ENCODE data around the gene SYT13. TPM values are rescaled to one million over a fixed set of nuclear protein-coding genes. Genes with fewer than 3 reads are reported as not detected.

Gene SYT13
- total RNA-seq, 1 donor from 2014 or later = not detected

- H3K4me1 ChIP-seq = no peaks in the 10 kb centered on the region
- H3K27ac ChIP-seq = no peak overlapping the region
- TF ChIP-seq, protein P1, sequence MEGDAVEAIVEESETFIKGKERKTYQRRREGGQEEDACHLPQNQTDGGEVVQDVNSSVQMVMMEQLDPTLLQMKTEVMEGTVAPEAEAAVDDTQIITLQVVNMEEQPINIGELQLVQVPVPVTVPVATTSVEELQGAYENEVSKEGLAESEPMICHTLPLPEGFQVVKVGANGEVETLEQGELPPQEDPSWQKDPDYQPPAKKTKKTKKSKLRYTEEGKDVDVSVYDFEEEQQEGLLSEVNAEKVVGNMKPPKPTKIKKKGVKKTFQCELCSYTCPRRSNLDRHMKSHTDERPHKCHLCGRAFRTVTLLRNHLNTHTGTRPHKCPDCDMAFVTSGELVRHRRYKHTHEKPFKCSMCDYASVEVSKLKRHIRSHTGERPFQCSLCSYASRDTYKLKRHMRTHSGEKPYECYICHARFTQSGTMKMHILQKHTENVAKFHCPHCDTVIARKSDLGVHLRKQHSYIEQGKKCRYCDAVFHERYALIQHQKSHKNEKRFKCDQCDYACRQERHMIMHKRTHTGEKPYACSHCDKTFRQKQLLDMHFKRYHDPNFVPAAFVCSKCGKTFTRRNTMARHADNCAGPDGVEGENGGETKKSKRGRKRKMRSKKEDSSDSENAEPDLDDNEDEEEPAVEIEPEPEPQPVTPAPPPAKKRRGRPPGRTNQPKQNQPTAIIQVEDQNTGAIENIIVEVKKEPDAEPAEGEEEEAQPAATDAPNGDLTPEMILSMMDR (IDR thresholded peaks at IDR 0.05) = no peak
- no peaks in the 10 kb centered on the region for H3K36me3 ChIP-seq
- H3K9me3 ChIP-seq = no peaks in the 10 kb centered on the region
- H3K27me3 ChIP-seq = no peaks in the 10 kb centered on the region
- no peak for DNase-seq (ENCODE audit: low spot score in 2 of 2)
- intact Hi-C loops (cut with DNase I) = no loop called here
- H3K4me3 ChIP-seq = no peak overlapping the region
Measured at GRCh38 chr11:45266676-45267020, 19.5 kb downstream of the SYT13 start.

DNA sequence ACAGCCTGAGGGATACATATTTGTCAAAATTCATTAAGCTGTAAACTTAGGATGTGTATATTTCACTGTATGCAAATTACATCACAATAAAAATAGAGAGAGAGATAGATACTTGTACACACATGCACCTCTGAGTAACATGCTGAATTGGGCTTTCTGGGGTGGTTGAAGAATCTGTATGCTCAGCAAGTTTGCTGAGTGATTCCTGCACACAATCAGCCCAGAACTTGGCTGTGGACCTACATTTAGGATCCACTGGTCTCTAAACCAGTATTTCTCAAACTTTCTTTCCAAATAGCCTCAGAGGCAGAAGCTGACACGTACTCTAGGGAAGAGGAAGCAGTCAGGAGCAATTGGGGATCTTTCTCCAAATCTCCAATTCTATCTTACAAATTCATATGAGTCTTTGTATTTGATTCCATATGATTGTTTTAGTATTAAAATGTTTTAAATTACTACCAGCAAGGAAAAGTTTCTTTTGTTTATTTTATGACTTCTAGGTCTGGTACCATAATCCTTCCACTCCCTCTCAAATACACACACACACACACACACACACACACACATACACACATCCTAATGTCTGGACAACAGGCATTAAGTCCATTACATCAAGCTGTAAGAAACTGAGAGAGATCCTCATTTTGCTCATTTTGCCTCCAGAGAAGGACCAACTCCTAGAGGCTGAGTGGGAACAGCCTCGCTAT, 20.0 kb downstream of the SYT13 start:
- Histone ChIP-seq H3K4me3 (no peak overlapping the region), H3K4me1 (no peaks in the 10 kb centered on the region), H3K27me3 (no peaks in the 10 kb centered on the region), H3K27ac (no peak overlapping the region), H3K36me3 (no peaks in the 10 kb centered on the region), H3K9me3 (no peaks in the 10 kb centered on the region)
- DNase-seq (ENCODE audit: low spot score in 2 of 2) = no peak
- intact Hi-C loops (cut with DNase I) = no loop called here
- TF ChIP-seq, protein P1 (IDR thresholded peaks at IDR 0.05) = no peak

DNA sequence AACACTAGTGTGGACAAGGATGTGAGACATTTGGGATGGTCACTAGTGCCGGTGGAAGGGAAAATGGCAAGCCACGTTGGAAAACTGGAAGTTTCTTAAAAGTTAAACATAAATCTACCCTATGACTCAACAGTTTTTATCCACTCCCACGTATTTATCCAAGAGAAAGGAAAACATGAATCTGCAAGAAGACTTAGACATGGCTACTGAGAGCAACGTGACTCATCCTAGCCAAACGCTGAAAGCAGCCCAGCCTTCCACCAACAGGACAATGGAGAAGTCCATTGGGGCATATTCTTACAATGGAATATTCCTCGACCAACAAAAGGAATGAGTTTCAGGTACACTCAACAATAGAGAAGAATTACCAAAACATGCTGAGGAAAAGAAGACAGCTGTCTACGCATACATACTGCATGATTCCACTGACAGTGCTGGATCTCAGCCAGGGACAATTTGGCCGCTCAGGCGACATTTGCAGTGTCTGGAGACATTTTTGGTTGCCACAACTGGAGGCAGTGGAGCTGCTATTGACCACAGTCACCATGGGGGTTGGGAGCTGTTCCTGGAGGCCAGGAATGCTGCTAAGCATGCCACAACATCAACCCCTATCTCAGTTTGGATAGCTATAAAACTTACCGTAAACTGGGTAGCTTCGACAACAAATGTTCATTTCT, 21.2 kb downstream of the SYT13 start:
- Histone ChIP-seq H3K27ac (no peak overlapping the region), H3K4me1 (no peaks in the 10 kb centered on the region), H3K9me3 (no peaks in the 10 kb centered on the region), H3K36me3 (no peaks in the 10 kb centered on the region), H3K27me3 (no peaks in the 10 kb centered on the region), H3K4me3 (no peak overlapping the region)
- intact Hi-C loops (cut with DNase I) = no loop called here
- TF ChIP-seq, protein P1 (IDR thresholded peaks at IDR 0.05) = no peak
- no peak for DNase-seq (ENCODE audit: low spot score in 2 of 2)

- H3K36me3 ChIP-seq = no peaks in the 10 kb centered on the region
- intact Hi-C loops (cut with DNase I) = no loop called here
- H3K27me3 ChIP-seq = no peaks in the 10 kb centered on the region
- H3K4me3 ChIP-seq = no peak overlapping the region
- H3K27ac ChIP-seq = no peak overlapping the region
- H3K9me3 ChIP-seq = no peaks in the 10 kb centered on the region
- DNase-seq (ENCODE audit: low spot score in 2 of 2) = no peak
- TF ChIP-seq, protein P1 (IDR thresholded peaks at IDR 0.05) = no peak
- no peaks in the 10 kb centered on the region for H3K4me1 ChIP-seq
Measured at GRCh38 chr11:45263773-45264172, 22.4 kb downstream of the SYT13 start.

- H3K4me3 ChIP-seq = no peak overlapping the region
- no peaks in the 10 kb centered on the region for H3K36me3 ChIP-seq
- TF ChIP-seq, protein P1 (IDR thresholded peaks at IDR 0.05) = no peak
- H3K27me3 ChIP-seq = no peaks in the 10 kb centered on the region
- H3K27ac ChIP-seq = no peak overlapping the region
- H3K9me3 ChIP-seq = no peaks in the 10 kb centered on the region
- intact Hi-C loops (cut with DNase I) = no loop called here
- no peak for DNase-seq (ENCODE audit: low spot score in 2 of 2)
- no peaks in the 10 kb centered on the region for H3K4me1 ChIP-seq
Measured at GRCh38 chr11:45262900-45263299, 23.2 kb downstream of the SYT13 start.
